Stimulated activated CD8-positive, alpha-beta memory T cell treated with anti-CD3 and anti-CD28 coated beads, Interleukin-15, amount 100 ng/mL, for 48 hours (primary cell): ENCODE results near the gene IMMP1L.
"Not testable (repeated sequence)": the region's sequence is repeated elsewhere in the genome, so short reads cannot be mapped to it uniquely, and the experiment has no call there.

Experiments used
- DNase-seq, 2 donors: peaks; one replicate each; pipeline ENCODE4 v3.0.0-alpha.2; 2020; ENCODE audit warnings: low read depth in 2 of 2

The IMMP1L gene, protein sequence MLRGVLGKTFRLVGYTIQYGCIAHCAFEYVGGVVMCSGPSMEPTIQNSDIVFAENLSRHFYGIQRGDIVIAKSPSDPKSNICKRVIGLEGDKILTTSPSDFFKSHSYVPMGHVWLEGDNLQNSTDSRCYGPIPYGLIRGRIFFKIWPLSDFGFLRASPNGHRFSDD

DNA sequence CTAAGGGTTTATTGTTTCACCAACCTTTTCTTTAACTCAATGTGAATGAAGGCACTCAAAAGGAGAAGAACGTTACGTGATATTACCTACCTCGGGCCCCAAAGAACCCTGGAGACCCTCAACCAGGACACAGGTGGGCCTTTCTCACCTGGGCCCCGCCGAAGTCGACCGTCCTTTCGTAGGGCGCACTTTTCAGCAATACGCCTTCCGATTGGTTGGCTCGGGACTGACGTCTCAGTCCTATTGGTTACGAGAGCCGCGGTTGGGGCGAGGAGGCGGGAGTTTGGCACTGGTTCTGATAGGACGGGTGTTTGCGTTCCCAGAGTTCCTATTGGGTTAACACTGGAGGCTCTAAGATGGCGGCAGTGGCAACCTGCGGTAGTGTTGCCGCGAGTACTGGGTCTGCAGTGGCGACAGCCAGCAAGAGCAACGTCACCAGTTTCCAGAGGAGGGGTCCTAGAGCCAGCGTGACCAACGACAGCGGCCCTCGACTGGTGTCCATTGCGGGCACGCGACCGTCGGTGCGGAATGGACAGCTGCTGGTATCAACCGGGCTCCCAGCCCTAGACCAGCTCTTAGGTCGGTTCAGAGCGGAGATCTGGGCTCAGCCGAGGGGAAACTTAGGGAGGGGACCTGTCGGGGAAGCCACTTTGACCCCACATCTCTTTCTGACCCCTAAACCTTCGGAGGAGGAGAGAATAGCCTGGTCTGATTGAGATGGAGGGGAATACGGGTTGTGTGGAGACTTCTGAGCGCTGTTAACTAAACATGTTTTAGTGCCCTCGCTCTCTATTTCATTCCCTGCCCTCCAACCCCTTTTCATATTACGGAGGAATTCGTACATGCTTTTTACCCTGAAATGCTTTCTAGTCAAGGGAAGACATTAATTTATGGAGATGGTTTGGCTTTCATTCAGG lies at the start of gene IMMP1L, which contains the start of gene ELP4:
Gene IMMP1L (minus strand): TSS at position 194 of the 917 bp plus-strand sequence. CDS start 46,346 bp downstream, outside the sequence.
Gene ELP4 (plus strand): TSS at position 339 of the 917 bp plus-strand sequence. CDS start 18 bp downstream, at position 357.
- peak; percentile 86 to 89 for DNase-seq

DNA sequence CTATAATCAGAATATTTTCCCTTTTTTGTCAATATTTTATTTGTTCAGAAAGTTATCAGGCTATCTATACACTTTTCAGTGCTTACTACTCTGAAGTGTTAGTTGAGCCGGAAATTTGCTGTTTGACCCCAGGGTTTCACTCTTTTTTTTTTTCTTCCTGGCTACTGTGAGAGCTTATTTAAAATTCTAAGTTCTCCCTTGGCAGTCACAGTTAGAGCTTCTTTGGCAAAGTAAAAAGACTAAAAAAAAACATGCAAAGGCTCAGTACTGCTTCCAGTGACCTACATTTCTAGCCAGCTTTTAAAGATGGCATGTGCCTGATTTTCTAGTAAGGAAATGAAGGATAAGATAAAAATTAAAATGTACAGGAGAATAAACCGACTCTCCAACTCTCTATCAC lies 48.6 kb upstream of the IMMP1L start:
- DNase-seq: no peak

DNA sequence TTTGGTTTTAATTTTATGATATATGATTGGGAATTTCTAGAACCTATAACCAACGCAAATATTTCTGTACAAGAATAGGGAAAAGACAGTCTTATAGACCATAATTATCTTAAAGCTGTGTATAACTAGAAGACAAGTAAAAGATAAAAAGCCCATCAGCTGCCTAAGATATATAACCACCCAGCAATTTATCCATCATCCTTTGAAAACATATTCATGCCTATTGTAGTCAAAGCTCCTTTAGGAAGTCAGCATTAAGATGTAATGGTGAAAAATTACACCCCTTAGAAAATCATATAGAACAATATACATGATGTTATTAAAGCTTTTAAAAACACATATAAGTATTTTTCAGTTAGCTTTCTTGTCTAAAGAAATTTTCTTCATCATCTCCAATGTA lies 46.5 kb upstream of the IMMP1L start:
- no peak for DNase-seq

DNA sequence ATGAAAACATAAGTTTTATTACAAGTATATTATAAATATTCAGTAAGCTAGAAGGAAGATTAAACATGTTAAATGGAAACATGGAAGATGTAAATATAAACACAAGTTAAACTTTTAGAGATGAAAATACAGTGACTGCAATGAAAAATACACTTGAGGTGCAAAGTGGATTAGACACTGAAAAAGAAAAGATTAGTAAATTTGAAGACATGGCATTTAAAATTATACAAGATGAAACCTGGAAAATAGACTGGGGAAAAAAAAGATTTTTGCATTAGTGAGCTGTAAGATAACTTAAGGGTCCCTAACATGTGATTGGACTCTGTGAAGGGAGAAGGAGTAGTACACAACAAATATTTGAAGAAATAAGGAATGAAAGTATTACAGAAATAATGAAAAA lies 33.4 kb upstream of the IMMP1L start:
- no peak for DNase-seq

DNA sequence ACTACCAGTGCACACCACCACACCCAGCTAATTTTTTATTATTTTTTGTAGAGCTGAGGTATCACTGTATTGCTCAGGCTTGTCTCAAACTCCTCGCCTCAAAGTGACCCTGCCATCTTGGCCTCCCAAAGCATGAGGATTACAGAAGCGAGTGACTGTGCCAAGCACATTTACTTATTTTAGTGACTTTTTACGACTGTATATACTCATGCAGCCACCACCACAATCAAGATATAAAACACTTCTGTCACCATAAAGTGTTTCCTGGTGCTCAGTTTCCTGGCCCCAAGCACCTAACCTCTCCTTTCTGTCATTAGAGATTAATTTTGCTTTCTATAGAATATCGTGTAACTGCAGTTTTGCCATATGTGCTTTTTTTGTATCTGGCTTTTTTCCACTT lies 26.1 kb upstream of the IMMP1L start:
- DNase-seq: no peak

DNA sequence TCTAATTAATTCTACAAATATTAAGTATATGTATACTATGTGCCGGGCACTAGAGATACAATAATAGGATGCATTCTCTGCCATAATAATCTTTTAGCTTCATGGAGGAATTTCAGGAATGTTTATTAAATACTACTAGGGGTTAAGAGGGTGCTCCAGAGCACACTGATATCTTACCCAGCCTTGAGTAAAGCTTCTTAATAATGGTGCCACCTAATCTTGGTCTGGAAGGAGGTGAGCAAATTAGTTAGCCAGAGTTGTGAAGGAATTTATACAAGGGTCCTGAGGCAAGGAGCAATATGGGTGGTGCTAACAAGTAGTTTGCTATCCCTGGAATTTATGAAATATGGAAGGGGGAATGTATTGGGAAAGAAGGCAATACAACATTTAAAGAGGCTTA lies 21.9 kb upstream of the IMMP1L start:
- no peak for DNase-seq

DNA sequence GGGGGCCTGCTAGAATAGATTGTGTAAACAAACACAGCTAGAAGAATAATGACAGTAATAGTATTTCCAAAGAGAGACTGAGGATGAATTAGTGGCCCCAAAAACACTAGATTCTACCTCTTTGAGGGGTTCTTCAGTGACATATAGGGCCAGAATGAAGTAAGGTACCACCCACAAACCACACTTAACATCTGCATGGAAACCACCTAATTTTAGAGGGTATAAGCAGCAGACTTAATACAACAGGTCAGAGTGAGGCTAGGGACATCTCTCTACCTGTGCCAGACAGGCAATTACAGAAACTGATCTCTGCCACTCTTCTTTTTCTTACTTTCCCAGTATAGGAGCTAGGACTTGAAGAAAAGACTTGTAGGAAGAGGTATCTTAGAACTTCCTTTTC lies 20.3 kb upstream of the IMMP1L start:
- no peak for DNase-seq

DNA sequence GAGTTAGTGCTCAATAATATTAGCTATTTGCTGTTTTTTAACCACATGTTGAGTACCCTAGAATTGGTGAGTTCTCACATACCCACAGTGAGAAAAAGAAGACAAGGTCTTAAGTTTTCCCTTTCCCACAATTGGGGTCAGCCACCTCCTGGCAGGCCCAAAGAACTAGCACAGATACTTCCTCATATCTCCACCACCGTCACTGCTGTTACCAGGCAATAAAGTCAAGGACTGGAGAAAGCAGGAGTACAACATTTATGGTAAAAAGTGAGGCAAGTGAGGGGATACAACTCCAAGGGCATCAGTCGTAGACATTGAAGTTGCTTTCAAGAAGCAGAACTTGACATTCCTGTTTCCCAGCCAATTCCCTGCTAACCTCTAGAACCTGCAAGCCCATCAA lies 19.8 kb upstream of the IMMP1L start:
- no peak for DNase-seq

DNA sequence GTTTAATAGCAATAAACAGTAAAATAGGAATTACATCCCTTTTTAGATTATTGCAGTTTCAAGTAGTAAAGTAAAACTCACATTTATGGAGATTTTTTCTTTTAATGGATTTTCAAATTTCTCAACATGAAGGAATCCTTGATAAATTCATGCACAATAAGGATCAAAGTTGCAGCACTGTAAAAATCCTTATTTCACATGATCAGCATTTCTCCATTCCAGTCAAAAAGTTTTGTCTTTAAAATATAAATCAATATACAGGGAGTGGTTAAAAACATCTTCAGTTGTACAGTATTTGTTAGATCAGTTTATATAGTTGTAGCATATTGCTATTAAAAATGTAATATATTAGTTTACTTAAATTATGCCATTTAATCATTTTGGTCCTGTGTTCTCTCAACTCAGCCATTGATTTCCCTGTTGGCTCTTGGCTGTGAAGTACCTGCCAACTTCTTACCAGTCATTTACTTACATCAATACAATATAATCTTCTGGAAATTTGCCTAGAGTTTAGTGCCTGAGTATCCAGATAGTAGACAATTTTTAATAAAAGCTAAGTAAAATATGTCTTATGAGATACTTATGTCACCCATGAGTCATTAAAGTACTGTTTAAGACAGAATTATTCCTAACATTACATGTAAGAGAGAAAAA lies 12.2 kb upstream of the IMMP1L start:
- no peak for DNase-seq

DNA sequence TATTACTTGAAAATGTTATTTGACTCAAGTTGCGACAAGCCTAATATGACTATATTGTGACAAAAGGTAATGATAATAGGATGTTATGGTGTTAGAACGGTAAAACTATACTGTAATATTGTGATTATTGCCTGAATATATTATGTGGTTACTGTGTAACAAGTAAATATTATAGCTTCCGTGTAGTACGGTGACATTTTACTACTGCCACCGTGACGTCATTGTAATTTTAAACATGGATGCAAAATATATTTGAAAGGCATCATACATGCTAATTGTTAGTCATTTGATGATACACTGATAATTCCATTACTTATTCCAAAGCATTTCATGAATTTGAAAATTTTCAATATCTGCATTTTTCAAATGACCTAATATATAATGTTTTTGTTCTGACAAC lies 2.7 kb upstream of the IMMP1L start:
- no peak for DNase-seq

DNA sequence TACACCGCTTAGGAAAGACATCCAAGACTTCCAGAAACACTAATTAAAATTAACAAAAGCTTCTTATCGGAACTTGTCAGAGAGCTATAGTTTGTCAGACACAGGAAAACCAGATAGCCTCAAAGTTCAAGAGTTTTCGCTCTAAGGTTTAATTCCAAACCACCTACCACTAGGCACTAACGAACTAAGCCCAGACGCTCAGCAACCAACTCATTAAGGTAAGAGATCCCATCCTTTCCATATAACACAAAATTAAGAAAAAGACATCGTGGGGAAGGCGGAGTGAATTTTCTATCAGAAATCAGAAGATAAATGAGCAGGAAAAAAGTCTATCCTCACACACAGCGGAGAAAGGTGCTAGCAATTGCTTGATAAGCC lies 382 bp downstream of the IMMP1L start:
- no peak for DNase-seq

DNA sequence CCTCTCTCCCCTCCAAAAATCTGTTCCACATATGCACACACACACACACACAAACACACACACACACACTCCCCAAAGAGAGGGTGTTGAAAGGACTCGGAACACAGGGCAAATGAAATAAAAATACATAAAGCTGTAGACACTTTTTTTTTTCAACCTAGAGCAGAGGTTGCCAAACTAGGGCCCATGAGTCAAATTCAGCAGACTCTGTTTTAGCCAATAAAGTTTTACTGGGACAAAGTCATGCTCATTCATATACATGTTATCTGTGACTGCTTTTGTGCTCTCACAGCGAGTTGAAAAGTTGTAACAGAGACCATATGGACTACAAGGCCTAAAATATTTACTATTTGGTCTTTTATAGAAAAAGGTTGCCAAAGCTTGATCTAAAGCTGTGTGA lies 8.9 kb downstream of the IMMP1L start:
- no peak for DNase-seq

DNA sequence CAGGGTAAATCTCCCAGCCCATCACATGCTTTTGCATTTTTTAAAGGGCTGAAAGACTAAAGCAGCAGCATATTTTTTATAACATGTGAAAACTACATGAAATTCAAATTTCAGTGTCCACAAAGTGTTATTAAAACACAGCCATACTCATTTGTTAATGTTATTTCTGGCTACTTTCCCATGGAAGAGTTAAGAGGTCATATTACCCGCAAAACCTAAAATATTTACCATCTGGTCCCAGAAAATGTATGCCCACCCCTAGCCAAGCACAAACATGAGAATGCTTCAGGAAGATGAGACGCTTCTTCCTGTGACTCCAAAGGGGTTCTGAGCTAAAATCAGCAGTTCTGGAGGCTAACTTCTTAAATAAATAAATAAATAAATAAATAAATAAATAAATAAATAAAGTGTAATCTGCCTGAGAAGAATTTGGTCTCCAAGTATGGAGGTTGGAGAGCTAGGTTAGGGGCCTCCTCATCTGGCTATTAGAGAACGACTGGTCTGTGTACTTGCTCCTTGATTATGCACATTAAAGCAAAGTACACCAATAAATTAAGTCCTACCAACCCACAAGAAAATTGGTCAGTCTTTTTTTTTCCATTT lies 9.7 kb downstream of the IMMP1L start:
- no peak for DNase-seq

DNA sequence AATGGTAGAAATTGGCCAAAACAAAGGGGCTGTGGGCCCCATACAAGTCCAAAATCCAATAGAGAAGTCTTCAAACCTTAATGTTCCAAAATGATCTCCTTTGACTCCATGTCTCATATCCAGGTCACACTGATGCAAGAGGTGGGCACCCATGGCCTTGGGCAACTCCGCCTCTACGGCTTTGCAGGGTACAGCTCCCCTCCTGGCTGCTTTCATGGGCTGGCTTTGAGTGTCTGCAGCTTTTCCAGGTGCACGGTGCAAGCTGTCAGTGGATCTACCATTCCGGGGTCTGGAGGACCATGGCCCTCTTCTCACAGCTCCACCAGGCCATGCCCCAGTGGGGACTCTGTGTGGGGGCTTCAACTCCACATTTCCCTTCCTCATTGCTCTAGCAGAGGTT lies 15.7 kb downstream of the IMMP1L start:
- not testable (repeated sequence) for DNase-seq

DNA sequence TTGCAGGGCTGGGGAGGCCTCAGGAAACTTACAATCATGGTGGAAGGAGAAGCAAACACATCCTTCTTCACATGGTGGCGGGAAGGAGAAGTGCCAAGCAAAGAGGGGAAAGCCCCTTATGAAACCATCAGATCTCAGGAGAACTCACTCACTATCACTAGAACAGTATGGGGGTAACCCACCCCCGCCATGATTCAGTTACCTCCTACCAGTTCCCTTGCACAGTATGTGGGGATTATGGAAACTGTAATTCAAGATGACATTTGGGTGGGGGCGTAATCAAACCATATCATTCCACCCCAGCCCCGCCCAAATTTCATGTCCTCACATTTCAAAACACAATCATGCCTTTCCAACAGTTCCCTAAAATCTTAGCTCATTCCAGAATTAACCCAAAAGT lies 16.2 kb downstream of the IMMP1L start:
- DNase-seq: no peak

DNA sequence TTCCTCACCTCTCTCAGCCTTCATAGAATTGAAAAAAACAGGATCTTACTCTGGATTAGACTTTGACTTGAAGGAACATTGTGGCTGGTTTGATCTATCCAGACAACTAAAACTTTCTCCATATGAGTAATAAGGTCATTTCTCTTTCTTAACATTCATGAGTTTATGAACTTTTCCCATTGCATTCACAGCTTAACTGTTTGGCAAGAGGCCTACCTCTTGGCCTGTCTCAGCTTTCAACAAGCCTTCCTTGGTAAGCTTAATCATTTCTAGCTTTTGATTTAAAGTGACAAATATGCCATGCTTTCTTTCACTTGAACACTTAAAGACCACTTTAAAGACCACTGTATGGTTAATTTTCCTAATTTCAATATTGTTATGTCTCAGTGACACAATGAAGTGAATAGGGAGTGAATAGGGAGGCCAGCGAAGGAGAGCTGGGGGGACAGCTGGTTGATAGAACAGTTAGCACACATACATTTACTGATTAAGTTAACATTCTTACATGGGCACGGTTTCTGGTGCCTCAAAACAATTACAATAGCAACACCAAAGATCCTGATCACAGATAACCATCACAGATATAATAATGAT lies 17.0 kb downstream of the IMMP1L start:
- DNase-seq: no peak

DNA sequence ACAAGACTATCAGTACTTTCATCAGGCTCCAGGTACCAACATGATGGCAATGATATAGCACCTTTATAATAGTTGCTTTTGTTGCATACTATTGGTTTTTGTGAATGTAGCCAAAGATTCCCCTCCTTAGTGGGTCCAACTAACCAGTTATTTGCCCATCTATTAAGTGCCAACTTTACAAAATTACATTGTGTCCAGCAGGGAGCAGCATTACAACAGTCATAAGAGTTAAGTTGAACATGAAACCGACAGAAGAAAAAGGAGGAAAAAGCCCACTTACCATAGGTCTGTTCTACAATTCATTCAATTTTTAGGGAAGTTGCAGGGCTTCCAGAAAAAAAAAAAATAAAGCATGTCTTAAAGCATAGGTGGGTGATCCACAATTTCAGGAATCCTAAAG lies 21.6 kb downstream of the IMMP1L start:
- no peak for DNase-seq

DNA sequence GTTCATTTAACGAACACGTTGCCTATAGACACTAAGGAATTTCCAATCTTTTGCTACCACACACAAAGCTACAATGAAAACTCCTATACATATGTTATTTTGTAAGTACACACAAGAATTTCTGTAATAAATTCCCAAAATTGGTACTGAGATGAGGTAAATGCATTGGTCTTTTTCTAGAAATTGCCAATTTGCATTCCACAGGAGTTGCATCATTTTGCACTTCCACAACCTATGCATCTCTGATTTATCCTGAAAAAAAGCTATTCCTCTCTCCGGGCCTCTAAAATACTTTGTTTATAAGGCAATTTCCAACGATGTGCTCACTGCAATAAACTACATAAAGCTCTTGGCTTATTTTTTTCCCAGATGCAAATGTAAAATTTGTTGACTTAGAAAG lies 24.9 kb downstream of the IMMP1L start:
- DNase-seq: no peak

DNA sequence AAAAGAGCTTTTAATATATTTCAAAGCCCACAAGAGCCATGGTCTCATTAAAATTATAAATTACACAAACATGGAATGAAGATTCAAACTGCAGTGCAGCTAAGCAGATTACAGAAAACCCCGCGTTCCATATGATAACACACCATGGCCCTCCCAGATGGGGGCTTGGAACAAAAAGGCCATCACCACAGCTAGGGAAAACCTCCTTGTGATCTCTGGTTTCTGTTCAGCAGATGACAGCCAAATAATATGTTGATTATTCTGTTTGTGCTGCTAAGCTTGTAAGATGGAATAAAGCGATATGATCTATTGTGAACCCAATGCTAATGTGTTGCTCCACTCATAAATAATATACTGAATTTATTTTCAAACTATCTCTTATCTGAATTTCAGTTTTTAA lies 28.5 kb downstream of the IMMP1L start:
- DNase-seq: no peak

DNA sequence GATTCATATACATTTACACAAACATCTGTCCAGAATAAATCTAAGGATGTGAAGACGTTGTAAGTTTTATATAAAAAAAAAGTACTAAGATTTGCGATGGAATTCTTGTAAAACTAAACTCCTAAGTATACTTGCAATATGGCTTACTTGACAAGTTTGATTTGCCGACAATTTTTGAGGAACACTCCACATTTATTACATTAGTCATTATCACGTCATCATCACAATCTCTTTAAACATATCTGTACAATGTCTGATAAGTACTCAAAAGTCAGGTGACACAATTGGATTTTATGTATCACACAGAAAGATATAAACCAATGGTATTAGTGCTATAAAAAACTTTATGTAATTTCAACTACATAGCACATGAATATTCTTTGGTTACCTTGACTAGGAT lies 30.4 kb downstream of the IMMP1L start:
- DNase-seq: no peak

DNA sequence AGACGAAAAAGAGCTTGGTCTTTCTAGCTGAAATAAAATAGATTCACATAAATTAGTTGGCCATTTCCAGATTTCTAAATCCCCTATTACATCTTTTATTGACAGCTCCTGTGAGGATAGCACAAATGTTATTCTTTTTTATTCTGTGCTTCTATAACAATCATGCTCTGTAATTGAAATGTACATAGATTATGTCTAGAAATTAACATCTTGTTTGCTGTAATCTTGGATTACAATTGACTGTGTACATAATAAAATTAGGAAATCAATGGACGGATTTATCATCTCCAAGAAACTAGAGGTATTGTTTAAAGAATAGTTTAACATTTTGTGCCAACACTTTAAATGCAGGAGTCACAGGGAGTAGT lies 31.2 kb downstream of the IMMP1L start:
- no peak for DNase-seq
